Heart right ventricle (tissue), 16 donors: Measurements from ENCODE around the gene ST6GALNAC5. TPM values are rescaled to one million over a fixed set of nuclear protein-coding genes. Genes with fewer than 3 reads are reported as not detected.

Source experiments
- ATAC-seq, 8 donors: fragments of 200-7000 bp; cut with Tn5 transposase; one replicate each; pipeline ENCODE4 v1.9.1; 2020; ENCODE audit warnings: mild to moderate bottlenecking in 8 of 8, moderate library complexity in 8 of 8, moderate number of reproducible peaks in 1 of 8
- DNase-seq, 2 donors: peaks; one replicate each; pipeline ENCODE4 v3.0.0-alpha.2; 2020
- H3K27ac ChIP-seq, 10 donors: fragments of 200-600 bp; sonication (generic) in 2 of 10; one replicate each; pipeline versions ENCODE4 v1.5.0 to v1.8.0; 2020 to 2022; ENCODE audit warnings: mild to moderate bottlenecking in 3 of 10
- H3K27me3 ChIP-seq, 7 donors: fragments of 200-600 bp; one replicate each; pipeline ENCODE4 v1.8.0; 2021 to 2022; ENCODE audit warnings: mild to moderate bottlenecking in 2 of 7
- H3K36me3 ChIP-seq, 9 donors: fragments of 200-600 bp; sonication (generic) in 1 of 9; one replicate each; pipeline versions ENCODE4 v1.5.0 to v1.8.0; 2020 to 2022; ENCODE audit warnings: mild to moderate bottlenecking in 2 of 9
- H3K4me1 ChIP-seq, 9 donors: fragments of 200-600 bp; sonication (generic) in 1 of 9; one replicate each; pipeline versions ENCODE4 v1.5.0 to v1.8.0; 2020 to 2022; ENCODE audit warnings: mild to moderate bottlenecking in 4 of 9
- H3K4me3 ChIP-seq, 10 donors: fragments of 200-600 bp; sonication (generic) in 2 of 10; one replicate each; pipeline versions ENCODE4 v1.5.0 to v1.8.0; 2020 to 2022; ENCODE audit warnings: mild to moderate bottlenecking in 7 of 10, moderate library complexity in 2 of 10
- H3K9me3 ChIP-seq, 11 donors: fragments of 200-600 bp in 10 of 11; sonication (generic) in 2 of 11; one replicate each; pipeline versions ENCODE4 v1.5.0 to v1.8.0; 2013 to 2022; ENCODE audit warnings: mild to moderate bottlenecking in 2 of 11, control low read depth in 1 of 11, moderate library complexity in 1 of 11
- CTCF ChIP-seq, 9 donors: fragments of 200-600 bp; sonication (generic) in 2 of 9; IDR thresholded peaks; one replicate each; pipeline versions ENCODE4 v1.5.0 to v1.8.0; 2021 to 2022; ENCODE audit warnings: antibody characterized with exemption in 9 of 9, mild to moderate bottlenecking in 5 of 9, moderate library complexity in 1 of 9
- WGBS, 2 donors: extraction: QIAGEN DNeasy Blood & Tissue Kit; methylation state at CpG; one replicate each; pipeline ENCODE4 v1.1.7; 2013; ENCODE audit warnings: inconsistent platforms in 1 of 2; 5-methylcytosine and 5-hydroxymethylcytosine counted together
- intact Hi-C, 10 donors: fragments of 100-400 bp; cut with DNase I; formaldehyde crosslinking; loops; one replicate each; pipeline versions ENCODE4 v1.11.1 to v1.14.2; 2022
- polyA plus RNA-seq, 2 donors: library from polyadenylated mRNA; stranded (reverse); fragments of 200-250 nt; gene quantifications; one replicate each; pipeline ENCODE4 v1.2.3, GENCODE V29; 2013
- total RNA-seq, 10 donors: library from RNA; stranded (reverse); fragmentation: NEBNext Ultra II Directional in 3 of 10; extraction: Animal tissue kit (Norgen Biotek cat#: 25700) in 3 of 10; gene quantifications; one replicate each; pipeline versions ENCODE4 v1.2.1 to v1.2.4, GENCODE V29; 2021 to 2023
- donor health status: Arrhythmogenic right ventricular cardiomyopathy.
- donor health status: ischemic (EF 13 %, LVEDD 7.1; RV severe dilation, severe dysfunction).
- donor health status: healthy with polysubstance abuse.
- donor health status: DM: no; HTN: yes; CAD: no.
- donor health status: DM: no; HTN: no; CAD: no.
- donor health status: ischemic (EF 25% LVEDD 6.9; RV normal size, moderate dysfunction).
- donor health status: ischemic (EF 25% LVEDD 5.7; RV mildly dilated, moderate dysfunction).
- donor health status: healthy.
- donor health status: DM: yes; HTN: yes; CAD: no.
- donor health status: Ischemic cardiomyopathy.
- donor health status: ischemic (EF 35%, LVEDD 5.7; RV mildly dilated, moderate dysfunction).
- donor health status: nonischemic (EF 11% LVEDD 7.7; RV severe dilation, severe dysfunction).
- donor health status: DM: yes; HTN: yes; CAD: no.
- donor health status: PGD.
- donor health status: ischemic (EF 29% LVEDD 5.4; RV normal size, mild dysfunction).
- donor health status: nonischemic (EF 23%, LVEDD 6.1; RV moderate dilation, normal function).

Gene ST6GALNAC5
- total and polyA plus RNA-seq, 12 donors = 0.17 to 1.3 (median 0.35) TPM; not detected in 2

DNA sequence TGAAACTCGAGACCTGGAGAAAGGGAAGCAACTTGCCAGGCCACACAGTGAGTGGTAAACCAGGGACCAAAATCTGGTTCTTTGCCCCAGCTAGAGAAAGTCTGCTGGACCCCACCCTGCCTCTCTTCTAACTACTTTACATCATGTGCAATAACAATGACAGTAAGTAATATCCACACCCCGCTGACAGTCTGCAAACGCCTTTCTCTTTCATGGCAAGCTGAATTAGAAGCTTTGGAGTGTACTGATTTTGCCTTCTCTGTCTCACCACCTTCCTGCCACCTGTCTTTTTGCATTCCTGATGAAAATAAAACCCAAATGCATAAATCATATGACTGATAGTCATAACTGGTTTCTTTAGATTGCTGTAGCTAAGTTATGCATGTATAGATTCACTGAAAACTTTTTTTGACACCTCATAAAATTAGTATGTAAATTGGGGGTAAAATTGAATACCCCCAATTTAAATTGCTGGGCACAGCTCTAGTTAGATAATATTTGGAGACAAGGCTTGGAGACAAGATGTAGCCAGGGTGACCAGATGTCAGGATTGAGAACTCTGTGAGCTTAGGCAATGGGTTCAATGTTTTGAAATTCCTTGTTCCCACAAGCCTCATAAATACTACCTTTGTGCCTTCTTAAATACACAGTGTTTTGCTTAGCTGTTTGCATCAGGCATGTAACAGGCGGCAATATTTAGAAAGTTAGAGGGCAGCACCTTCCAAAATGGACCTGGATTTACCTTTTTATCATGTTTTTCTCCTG, 73.5 kb downstream of the ST6GALNAC5 start:
- intact Hi-C loops = no loop called here
- Histone ChIP-seq H3K27me3 (peaks cover 0 to 2% (median 0%) of the 10 kb centered on the region in 7 donors), H3K4me3 (no peak overlapping the region), H3K36me3 (no peaks in the 10 kb centered on the region), H3K4me1 (peaks cover 0 to 3% (median 0%) of the 10 kb centered on the region in 9 donors), H3K9me3 (no peaks in the 10 kb centered on the region), H3K27ac (no peak overlapping the region)
- 79 to 84% methylated on average over 4 of the region's 4 CpGs for WGBS, 2 donors
- no peak for TF ChIP-seq CTCF (IDR thresholded peaks at IDR 0.05)
- ATAC-seq (no peak), DNase-seq (no peak)

DNA sequence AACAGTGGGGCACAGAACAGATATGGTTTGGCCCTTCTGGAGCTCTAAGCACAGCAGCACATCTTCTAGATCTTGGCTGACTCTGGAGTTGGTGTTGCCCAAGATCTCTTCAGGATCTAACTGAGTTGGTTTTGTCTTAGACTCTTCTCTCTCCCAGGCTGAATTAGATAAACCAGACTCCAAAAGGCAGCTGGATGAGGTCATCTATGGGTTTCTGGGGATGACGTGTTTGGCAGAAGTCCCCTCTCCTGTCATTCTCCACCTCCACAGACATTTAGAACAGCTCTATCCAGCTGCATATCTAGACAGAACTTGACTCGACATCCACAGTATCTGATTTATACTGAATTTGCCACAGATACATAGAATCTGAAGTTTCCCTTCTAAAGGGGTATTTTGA, 75.3 kb downstream of the ST6GALNAC5 start:
- no peak for TF ChIP-seq CTCF (IDR thresholded peaks at IDR 0.05)
- no peak overlapping the region for H3K27ac ChIP-seq
- H3K4me3 ChIP-seq = no peak overlapping the region
- no peaks in the 10 kb centered on the region for H3K27me3 ChIP-seq
- peaks cover 0 to 3% (median 0%) of the 10 kb centered on the region in 9 donors for H3K4me1 ChIP-seq
- ATAC-seq = peak in 2 of 8 donors; percentile 31 to 39
- no peaks in the 10 kb centered on the region for H3K36me3 ChIP-seq
- H3K9me3 ChIP-seq = no peaks in the 10 kb centered on the region
- 52 to 53% methylated on average over 2 of the region's 2 CpGs for WGBS, 2 donors
- no peak for DNase-seq
- intact Hi-C loops = no loop called here

DNA sequence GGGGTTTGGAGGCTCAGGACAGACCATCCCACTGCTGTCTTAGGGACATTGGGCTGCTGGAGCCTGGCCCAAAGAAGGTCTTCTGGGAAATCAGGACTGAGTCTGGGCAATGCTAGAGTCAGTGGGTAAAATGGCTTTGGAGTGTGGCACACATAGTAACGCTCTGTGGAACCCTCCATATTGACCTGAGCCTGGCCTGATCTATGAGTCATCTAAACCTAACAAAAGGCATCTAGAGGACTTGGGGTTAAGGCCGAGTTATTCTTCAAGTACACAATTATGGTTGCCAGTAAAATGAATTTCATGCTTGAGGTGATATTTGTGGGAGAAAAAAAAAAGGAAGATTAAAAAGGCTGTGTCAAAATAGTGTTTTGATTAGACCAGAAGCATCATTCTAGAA, 77.7 kb downstream of the ST6GALNAC5 start:
- intact Hi-C loops = no loop called here
- no peaks in the 10 kb centered on the region for H3K27me3 ChIP-seq
- H3K27ac ChIP-seq = no peak overlapping the region
- H3K36me3 ChIP-seq = no peaks in the 10 kb centered on the region
- no peak for DNase-seq
- H3K4me3 ChIP-seq = no peak overlapping the region
- no peak for TF ChIP-seq CTCF (IDR thresholded peaks at IDR 0.05)
- H3K9me3 ChIP-seq = no peaks in the 10 kb centered on the region
- 73 to 80% methylated on average over 2 of the region's 2 CpGs for WGBS, 2 donors
- H3K4me1 ChIP-seq = no peaks in the 10 kb centered on the region
- no peak for ATAC-seq

GRCh38 chr1:76948846-76949245, 81.6 kb downstream of the ST6GALNAC5 start:
- DNase-seq = no peak
- no peaks in the 10 kb centered on the region for H3K27me3 ChIP-seq
- no peak for ATAC-seq
- intact Hi-C loops = no loop called here
- no peaks in the 10 kb centered on the region for H3K4me1 ChIP-seq
- H3K36me3 ChIP-seq = no peaks in the 10 kb centered on the region
- H3K9me3 ChIP-seq = no peaks in the 10 kb centered on the region
- no peak for TF ChIP-seq CTCF (IDR thresholded peaks at IDR 0.05)
- H3K27ac ChIP-seq = no peak overlapping the region
- H3K4me3 ChIP-seq = no peak overlapping the region
